ENCODE results near the gene ITPR2.

ITPR2 gene

DNA sequence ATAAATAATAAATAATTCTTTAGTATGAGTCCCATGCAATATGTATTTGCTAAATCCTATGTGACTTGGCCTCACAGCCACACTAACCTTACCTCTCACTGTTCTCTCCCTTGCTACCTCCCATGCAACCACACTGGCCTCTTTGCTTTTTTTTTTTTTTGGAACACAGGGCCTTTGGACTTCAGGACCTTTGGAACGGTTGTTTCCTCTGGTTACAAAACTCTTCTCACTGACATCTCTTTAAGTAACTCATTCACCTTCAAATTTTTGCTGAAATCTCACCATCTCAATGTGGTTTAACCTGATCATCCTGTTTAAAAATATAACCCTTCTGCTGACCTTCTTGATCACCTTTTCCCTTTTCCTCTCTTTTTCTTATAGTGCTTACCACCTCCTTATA, 443.7 kb downstream of the ITPR2 start:
- DNase-seq (ENCODE audit: low read depth in 2 of 2), result no peak

DNA sequence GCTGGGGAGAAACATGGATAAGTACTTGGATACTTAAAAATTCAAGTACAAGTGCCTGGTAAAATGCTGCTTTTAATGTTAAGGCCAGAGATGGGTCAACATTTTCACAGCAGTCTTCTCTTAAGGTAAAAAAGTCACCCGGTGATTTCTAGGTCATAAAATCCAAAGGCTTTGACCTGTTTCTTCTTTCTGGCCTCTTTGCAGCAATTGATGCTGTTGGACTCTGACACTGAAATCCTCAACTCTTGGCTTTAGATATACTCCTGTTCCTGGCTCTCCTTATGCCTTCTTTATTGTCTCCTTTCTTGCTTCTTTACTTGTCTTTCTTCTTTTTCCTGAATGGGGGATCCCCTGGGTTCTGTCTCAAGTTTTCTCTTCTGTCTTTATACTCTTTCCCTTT, 448.5 kb downstream of the ITPR2 start:
- DNase-seq (ENCODE audit: low read depth in 2 of 2), result no peak

DNA sequence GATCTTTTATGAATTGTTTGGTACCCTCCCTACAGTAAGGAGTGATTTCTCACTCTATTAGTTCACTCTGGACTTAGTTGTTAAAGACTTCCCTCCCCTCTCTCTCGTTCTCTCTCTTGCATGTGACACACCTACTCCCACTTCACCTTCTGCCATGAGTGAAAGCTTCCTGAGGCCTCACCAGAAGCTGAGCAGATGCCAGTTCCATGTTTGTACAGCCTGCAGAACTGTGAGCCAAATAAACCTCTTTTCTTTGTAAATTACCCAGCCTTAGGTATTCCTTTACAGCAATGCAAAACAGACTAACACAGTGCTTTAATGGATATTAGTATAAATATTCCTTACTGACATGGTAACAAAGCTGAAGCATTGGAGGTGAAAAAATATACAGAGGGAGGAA, 450.0 kb downstream of the ITPR2 start:
- DNase-seq (ENCODE audit: low read depth in 2 of 2), result no peak

DNA sequence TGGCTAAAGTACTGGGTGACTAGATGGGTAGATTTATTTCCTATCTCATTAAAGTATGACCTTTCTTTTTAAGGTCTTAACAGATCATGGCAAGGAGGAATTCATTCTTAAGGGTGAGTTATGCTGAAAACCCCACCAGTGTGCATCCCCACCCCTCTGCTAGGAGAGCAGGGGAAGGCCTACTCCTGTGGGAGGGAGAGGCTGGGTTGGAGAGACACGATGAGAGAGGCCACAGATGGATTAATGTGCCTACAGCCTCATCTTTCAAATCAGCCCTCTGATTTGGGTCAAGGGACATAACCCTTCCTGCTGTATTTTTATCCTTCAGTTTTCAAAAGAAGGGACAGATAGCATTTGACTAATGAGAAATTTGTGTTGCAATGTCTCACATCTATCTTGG, 452.1 kb downstream of the ITPR2 start:
- DNase-seq (ENCODE audit: low read depth in 2 of 2), result no peak

DNA sequence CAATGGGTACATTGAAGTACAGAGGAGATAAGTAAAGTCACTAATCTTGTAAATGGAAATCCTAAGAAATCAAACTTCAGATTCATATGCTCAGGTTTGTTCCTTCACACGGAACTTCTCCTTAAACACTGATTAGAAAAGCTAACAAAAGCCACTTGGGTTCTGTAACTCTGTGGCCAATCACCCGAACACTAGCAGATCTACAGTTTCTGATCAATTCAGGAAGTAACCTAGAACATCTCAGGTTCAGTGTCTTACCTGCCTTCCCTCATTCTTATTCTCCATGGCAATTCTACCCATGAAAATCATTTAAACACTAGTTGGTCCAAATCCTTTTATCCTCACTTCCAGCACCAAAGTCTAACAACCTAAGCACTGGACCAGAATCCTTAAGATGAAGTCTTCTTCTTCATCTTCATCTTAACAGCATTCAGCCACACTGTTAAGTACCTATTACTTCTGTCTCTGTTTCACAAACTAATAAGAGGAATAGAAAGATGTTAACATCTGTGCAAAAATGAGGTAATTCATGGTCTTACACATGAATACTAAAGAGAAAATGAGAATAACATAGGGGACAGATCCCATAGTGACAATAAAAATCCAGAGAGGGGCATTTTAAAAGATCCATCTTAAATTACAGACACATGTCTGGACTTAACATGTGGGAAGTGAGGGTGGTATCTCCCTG, 453.1 kb downstream of the ITPR2 start:
- DNase-seq (ENCODE audit: low read depth in 2 of 2), result no peak

DNA sequence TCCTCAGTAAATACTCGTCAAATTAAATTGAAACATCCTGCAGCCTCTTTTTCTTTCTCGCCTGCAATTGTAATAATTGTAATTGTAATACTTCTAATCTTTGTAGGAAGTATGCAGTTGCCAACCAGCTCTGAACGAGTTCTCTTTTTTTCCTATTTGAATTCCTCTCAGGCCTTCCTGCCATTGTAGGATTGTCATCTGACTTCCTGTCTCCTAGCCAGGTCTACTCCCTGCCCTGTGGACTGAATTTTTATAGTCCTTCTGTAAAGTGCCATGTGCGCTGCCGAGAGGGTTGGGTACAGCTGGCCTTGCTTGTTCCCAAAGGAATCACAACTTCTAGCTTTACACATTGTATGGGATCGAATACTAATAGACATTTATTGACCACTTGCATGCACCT, 454.3 kb downstream of the ITPR2 start:
- no peak for DNase-seq (ENCODE audit: low read depth in 2 of 2)

DNA sequence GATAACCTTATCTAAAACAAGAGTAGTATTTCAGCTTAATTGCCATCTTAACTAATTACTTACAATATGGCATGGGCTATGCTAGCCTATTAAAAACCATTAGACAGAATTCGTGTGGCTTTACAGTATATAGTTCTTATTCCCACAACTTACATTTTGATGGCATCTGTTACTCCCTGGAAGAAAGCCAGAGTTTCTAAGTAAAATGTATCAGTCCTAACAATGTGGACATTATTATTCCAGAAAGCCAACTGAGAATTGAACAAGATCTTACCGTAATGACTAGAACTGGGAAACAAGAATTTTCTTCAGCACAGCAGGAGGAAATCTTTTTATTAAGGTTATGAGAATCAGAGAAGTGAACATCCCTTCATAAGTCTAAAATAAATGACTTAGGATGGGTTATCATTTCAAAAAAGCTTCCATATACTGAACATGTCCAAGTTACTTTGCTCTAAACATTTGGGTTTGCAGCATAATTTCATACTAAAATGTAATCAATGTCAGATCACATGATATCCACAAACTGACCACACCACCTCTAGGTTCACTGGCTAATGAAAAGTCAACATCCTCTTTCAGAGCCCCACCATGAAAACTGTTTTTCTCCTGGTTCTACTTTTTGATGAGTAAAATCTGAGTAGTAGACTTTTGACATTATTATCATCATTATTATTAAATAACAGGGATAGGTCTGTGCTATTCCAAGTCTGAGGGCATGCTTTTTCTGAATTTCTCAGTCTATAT, 457.9 kb downstream of the ITPR2 start:
- DNase-seq (ENCODE audit: low read depth in 2 of 2), result no peak

DNA sequence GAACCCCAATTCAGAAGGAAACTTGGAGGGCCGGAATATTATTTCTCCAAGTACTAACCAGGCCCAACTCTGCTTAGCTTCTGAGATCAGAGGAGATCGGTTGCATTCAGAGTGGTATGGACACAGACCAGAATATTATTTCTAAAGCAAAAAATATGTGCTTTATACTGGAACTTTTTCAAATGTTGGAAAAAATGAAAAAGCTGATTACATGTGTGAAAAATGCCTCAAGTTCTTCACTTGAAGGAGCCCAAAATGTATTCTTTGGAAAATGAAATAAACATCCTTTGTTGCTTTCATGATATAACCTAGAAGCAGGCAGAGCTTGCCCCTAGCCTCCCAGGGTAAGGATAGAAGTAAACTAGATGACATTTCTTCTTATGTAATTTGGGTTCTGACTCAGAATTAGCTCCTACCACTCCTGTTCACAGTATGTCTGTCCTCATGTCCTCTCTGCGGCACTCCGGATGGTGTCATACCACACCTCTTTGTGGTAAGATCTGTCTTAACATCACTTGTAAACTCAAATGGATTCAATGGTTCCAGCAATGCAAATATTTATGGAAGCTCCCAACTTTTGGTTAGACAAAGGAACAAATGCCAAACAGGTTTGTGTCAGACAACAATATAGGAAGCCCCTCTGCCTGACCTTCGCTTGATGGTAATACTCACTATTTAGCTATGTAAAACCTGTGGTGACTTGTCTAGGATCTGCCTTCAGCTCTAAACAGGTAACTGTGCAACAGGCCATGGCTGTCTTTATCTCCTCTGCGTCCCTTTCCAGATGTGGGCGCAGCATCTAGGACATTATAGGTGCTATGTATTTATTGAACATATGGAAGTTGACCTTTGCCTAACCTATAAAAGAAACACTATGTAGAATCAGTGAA, 459.1 kb downstream of the ITPR2 start:
- no peak for DNase-seq (ENCODE audit: low read depth in 2 of 2)

DNA sequence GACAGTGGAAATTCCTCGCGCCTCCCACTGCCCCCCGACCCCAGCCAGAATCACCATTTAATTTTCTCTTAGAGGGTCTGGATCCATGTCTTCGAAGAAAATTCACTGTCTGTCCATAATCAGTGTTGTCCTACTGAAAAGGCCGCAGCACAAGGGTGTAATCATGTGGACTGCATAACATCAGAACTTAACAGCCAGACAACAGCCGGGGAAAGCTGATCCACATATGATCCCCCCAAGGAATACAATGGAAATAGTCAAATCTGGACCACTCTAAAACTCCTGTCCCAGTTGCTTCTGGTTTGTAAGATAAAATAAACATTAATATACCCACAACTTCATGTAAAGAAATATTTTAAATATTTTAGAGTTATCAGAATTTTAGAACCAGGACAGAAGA, 460.1 kb downstream of the ITPR2 start:
- DNase-seq (ENCODE audit: low read depth in 2 of 2), result no peak

DNA sequence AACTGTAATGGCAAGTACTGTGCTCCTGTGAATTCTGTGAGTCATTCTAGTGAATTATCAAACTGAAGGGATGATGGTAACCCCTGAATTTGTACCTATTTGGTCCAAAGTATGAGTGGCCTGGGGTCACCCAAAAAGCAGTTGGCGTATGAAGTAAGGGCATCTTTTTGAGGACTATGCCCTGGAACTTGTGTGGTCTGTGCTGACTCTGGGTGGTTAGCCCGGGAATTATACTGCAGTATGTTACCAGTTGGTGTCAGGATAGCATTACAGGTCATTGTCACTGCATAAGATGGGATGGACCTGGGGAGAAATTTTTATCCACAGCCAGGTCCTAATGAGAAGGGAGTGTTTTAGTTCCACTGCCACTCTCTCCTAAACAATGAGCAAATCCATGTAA, 462.9 kb downstream of the ITPR2 start:
- DNase-seq (ENCODE audit: low read depth in 2 of 2), result no peak

DNA sequence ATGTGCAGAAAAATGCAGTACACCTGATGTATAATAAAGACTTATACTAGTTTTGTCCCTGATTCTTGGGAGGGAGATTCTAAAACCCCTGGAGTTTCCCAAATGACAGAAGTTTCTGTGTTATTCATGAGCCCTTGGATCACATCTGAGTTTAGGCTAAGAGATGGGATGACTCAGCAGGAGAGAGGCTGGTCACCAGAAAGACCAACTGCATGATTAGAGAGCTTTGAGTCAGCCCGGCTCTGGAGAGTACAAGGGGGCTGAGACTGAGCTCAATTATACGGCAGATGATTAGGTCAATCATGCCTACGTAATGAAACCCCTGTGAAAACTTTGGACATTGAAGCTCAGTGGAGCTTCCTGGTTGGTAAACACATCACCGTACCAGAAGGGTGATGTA, 463.4 kb downstream of the ITPR2 start:
- DNase-seq (ENCODE audit: low read depth in 2 of 2), result no peak

DNA sequence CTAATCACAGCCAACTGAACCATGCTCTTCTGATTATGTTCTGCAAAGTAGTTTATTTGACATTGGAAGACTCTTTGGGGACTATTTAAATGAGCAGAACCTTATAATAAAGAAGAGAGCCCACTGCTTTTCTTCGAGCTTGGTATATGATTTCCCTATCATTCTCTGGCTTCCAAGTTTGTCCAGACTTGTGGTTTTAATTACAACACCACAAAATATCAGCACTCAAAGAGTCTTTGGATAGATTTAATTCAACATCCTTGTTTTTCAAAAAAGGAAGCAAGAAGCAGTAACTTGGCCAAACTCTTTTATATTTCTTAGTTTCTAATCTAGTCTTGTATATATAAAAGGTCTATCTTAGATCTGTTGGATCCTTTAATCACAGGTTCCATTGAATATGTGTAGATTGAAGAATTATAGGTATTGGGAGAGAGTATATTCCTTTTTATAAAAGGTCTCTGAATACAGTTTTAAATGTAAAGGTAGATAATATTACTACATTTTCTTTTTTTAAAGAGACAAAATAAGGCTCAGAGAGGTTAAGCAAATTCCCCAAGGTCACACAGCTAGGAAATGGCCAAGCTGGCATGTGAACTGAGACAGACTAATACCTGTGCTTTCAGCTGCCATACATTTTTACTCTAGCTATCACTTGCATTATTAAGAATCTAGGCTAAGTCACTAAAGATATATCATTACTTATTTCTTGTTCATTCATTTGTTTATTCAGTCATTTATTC, 464.8 kb downstream of the ITPR2 start:
- no peak for DNase-seq (ENCODE audit: low read depth in 2 of 2)

DNA sequence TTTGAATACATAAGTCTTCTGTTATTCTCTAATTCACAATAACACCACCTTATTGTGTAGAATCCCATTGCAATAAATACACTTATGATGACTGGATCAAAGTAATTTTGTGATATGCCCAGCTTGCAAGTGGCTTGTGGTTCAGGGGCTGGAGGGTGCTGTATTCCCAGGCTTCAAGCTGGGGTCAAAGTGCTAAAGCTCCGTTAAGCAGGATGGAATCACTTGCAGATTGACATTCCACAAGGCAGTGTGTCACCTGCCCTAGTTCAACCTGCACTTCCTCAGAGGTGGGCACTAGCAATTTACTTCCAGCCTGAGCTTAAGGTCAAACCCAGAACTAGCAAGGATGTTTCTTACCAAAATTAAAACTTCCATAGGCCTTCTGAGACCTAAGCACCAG, 471.0 kb downstream of the ITPR2 start:
- DNase-seq (ENCODE audit: low read depth in 2 of 2), result no peak

DNA sequence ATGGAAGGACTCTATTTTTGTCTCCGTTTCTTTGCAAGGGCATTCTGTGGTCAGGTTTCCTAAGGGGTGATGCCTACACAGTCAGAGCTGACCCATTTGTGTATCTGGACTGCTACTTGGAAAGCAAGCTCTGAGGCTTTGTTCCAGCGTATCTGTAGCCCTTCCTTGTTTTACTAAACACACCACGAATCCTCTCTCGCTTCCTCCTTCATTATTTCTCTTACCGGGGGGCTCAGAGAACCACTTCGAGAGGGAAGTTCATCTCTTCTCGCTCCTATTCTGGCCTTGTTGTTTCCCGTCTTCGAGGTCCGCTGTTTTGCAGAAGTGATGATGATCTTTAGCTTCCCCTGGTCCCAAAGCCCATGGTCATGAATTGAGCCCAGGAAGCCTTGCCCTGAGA, 472.9 kb downstream of the ITPR2 start:
- DNase-seq (ENCODE audit: low read depth in 2 of 2), result no peak

DNA sequence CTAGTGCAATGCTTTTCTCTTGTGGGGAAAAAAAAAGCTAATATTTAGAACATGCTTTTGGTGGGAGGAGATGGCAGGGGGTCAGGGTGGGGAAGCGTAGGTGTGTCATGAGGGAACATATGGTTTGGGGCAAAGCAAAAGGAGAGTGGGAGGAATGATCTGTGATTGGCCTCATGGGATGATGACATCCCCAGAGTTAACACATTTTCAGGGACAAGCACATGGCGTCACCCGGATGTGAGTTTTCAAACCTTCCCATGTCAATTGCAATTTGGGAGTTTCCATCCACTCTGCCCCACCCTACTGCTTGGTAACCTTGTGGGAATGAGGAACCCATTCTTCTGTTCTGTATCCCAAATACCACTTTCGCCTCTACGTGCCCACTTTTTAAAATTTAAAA, 473.4 kb downstream of the ITPR2 start:
- no peak for DNase-seq (ENCODE audit: low read depth in 2 of 2)

DNA sequence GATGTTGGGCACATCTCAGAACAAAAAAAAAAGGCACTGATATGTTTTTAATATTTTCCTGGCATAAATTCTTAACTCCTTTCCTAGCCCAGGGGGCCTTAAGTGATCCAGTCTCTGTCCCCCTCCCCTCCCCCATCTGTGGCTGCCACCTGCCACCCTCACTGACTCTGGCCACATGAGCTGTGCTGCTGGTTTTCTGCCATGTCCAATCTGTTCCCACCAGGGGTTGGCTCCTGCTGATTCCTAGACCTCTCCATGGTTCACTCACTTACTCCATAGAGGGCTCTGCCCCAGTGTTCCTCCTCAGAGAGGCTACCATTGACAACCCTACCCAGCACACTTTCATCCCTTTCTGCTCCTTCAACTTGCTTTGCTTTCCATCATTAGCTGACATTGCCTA, 474.3 kb downstream of the ITPR2 start:
- no peak for DNase-seq (ENCODE audit: low read depth in 2 of 2)

DNA sequence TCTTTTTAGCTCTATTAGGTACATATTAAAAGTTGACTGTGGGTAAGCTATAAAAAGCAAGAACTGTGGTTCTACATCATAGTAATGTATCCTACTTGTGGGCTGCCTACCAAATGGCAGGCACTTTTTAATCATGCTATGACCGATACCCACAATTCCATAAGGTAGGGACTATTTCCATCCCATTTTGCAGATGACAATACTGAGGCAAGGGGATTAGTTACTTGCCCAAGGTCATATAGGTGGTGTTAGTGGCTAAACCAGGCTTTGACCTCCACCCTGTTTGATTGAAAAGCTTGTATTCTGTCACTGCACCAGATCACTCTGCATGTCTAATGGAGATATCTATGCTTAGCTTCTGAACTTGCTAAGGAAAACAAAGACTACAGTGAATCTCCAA, 485.7 kb downstream of the ITPR2 start:
- no peak for DNase-seq (ENCODE audit: low read depth in 2 of 2)

DNA sequence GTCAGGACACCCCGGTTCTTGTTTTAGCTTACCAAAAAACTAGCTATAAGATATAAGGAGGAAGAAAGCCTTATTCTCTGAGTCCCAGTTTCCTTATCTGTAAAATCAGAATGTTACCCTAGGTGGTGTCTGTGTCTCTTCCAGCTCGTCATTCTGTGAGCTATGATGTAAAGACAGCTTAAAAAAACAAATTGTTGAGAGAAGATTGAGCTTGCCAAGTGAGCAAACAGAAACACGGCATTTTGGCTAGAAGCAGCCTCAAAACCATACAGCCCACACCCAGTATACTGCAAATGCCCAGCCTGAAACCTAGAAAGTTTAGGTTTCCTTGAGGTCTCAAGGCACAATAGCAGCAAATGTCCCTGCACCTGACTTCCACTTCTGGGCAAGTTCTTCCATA, 486.3 kb downstream of the ITPR2 start:
- no peak for DNase-seq (ENCODE audit: low read depth in 2 of 2)

DNA sequence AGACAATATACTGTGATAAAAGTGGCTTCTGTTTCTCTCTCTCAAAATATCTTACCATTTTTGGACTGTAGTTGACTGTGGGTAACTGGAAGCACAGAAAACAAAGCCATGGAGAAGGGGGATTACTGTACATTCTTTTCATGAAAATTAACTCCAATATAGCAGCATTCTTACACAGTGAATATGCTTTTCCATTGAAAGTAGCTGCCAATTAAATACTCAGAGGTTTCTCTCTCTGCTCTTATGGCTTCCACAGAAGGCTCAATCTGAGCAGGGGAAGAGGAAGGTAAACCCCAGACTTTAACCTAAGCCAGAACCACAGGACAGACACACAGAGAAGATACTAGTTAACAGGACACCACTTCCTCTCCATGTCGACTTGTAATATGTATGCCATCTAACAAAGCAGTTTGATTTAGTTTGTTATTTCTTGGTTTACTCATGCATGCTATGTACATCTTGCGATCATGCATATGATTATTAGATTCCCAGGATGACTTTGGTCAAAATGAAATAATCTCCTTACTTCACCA, 487.5 kb downstream of the ITPR2 start:
- no peak for DNase-seq (ENCODE audit: low read depth in 2 of 2)

DNA sequence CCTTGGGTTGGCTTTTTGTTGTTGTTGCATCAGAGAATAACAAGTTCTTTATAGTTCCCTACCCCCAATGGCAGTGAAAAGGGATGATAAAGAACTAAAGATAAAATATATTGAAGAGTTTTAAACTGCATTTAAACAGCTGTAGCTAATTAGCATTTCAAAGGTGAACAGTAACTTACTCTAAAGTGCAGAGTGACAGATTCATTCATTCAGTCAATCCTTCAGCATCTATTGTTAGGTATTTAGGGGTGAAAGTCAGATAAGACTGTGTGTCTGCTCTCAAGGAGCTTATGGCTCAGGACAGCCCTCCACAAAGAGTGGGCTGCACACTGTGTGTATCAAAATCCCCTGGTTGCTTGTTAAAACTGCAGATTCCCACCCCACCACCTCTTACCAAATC, 491.5 kb downstream of the ITPR2 start:
- no peak for DNase-seq (ENCODE audit: low read depth in 2 of 2)

DNA sequence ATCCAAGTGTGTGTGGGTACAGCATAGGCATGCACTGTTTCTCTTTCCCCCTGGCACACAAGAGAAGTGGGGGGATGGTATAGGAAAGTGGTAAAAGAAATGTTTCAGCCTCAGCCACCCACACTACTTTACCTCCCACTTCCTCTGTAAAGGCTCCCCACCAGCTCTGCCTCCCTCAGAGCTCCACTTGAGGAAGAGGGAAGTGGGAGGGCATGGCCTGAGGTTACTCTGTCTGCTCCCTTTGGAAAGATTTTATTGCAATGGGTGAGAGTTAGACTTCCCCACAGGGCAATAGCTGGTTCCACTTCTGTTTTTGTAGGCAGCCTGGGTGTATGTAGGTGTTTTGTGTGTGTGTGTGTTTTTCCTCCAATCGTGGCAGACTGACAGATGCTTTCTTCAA, 492.3 kb downstream of the ITPR2 start:
- no peak for DNase-seq (ENCODE audit: low read depth in 2 of 2)

DNA sequence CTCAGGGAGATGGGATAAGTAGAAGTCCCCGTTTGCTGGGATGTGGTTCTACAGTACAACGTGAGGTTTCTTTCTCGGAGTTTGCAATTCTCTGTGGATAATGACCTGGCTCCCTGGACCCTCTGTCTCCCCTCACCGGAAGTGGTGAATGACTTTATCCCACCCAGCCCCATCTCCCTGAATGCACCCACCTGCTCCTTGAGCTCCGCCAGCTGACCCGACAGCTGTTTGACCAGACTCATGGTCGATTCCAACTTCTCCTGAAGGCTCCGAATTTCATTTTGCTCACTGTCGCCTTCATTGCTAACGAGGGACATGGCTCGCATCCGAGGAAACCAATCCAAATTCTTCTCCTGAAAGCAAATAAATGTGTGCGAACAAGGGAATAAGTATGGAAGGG, 493.0 kb downstream of the ITPR2 start:
- no peak for DNase-seq (ENCODE audit: low read depth in 2 of 2)
